Erythroblast (primary cell): Measurements from ENCODE around the gene RPRD1B.

Experiments used
- GATA1 ChIP-seq: IDR thresholded peaks from 2 replicates; pipeline ENCODE4 v1.6.1; 2011; ENCODE audit warnings: low read depth, mild to moderate bottlenecking, control low read depth, low read length, moderate library complexity
- POLR2A ChIP-seq: IDR thresholded peaks from 2 replicates; pipeline ENCODE4 v1.6.1; 2011; ENCODE audit warnings: mild to moderate bottlenecking, low read length

DNA sequence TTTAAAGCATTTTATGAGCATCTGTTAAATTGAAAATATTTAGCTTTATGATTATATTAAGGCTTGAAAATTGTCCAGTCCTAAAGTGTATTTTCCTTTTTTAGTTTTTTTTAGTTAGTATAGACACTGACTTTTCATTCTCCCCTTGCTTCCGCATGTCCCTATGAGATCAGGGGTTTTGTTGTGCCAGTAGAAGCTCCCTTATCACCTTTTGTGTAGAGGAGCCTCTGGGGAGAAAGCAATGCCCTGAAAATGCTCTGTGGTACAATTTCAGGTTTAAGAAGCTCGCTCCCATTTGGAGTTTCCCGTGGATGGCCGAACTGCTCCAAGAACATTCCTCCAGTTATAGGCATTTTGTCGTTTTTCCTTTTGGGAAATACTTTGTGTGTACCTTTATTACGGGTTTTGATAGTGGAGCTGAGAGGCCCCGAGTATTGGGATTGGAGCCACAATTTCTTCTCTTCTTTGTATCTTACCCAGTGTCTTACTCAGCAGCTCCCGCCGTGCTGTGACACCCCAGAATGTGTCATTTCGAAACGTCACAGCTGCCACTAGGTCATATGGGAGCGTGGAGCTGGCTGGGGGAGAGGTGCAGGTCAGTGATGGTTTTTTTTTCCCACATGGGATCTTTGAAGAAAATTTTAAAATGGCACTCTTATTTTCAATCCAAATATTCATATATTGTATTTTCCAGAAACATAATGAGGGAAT, 49.9 kb downstream of the RPRD1B start:
- no peak for TF ChIP-seq POLR2A
- no peak for TF ChIP-seq GATA1
